Measurements from ENCODE around the gene PLXNA2.

PLXNA2 gene

DNA sequence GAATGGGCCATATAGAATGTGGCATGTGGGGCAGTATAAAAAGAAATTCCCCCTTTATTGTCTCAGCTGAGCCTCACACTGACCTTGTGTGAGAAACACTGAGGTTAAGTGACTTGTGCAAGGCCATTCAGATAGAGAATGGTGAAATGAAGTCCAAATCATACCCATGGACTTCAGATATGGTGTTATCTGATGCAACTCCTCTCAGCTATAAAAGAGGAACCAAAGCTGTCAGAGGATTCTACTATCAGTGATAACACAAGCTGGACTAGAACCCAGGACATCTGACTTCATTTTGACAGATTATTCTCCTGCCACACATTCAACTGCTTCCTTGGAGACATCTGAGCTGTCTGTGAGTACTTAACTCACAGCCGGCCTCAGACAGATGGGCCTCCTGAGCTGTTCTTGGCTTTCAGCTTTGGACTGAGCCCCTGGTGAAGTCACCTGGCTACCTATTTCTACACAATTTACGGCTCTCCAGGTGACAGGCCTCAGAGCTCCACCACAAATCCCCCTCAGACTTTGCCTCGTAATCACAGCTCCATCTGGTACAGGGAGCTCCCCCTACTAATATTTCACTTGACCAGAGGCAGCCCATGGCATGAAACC lies 104.6 kb downstream of the PLXNA2 start:
- DNase-seq (ENCODE audit: low spot score) = no peak

- DNase-seq (ENCODE audit: low spot score) = no peak
These were observed 107.0 kb downstream of the PLXNA2 start for GRCh38 chr1:208137193-208137592.

GRCh38 chr1:208136459-208137182 lies 107.6 kb downstream of the PLXNA2 start:
- peak; percentile 32 for DNase-seq (ENCODE audit: low spot score)

GRCh38 chr1:208135354-208135753 lies 108.8 kb downstream of the PLXNA2 start:
- no peak for DNase-seq (ENCODE audit: low spot score)

- DNase-seq (ENCODE audit: low spot score) = no peak
These were observed 109.7 kb downstream of the PLXNA2 start for GRCh38 chr1:208134491-208134890.

DNA sequence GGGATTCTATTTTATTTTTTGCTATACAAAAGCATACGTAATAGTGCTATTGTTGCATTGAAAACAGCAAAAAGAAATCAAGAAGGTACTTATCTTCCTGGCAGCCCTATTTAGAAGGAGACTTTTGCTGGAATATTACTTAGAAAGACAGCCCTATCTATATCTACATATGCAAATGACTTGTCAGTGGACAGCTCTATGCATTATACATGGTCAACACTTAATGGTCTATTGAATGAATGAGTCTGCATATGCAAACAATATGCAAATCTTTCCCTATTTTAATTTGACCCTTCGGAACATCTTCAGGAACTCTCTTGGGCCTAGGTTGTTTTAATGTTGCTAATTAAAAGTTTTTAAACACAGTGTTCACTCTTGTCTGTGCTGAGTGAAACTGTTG lies 110.8 kb downstream of the PLXNA2 start:
- DNase-seq (ENCODE audit: low spot score) = no peak

GRCh38 chr1:208132287-208132882 lies 111.8 kb downstream of the PLXNA2 start:
- DNase-seq (ENCODE audit: low spot score) = peak; percentile 86

GRCh38 chr1:208131621-208132286 lies 112.4 kb downstream of the PLXNA2 start:
- no peak for DNase-seq (ENCODE audit: low spot score)

GRCh38 chr1:208129487-208129886 lies 114.7 kb downstream of the PLXNA2 start:
- no peak for DNase-seq (ENCODE audit: low spot score)

GRCh38 chr1:208129060-208129459 lies 115.1 kb downstream of the PLXNA2 start:
- DNase-seq (ENCODE audit: low spot score) = no peak

DNA sequence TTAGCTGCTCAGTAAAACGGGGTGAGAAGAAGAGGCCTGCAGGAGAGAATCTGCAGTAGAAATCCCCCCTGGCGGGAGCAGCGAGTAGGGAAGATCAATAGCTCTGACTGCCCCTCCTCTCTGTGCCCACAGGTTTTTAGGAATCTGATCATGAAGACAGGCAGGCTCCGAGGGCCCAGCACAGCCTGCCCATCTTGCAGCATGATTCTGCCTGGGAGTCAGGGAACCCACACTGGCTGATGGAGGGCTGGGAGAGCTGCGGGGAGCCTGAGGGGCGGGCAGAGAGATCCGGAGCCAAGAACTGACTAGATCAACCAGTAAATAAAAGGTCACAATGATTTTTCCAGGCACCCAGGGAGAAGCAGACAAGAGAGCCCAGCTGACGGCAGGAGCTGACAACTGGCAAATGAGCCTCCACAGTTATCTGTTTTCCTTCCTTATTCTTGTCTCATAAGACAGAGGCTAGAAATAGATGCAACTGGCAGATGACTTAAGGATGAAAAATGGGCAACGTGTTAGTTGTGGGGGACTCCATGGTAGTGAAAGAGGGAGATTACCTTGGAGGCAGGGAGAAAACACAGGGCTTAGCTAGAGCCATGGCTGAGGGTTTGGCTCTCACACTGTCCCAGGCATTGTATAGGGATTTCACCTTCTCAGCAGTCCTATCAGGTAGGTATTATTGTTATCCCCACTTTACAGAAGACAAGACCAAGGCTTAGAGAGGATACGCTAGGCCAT lies 116.2 kb downstream of the PLXNA2 start:
- no peak for DNase-seq (ENCODE audit: low spot score)

- DNase-seq (ENCODE audit: low spot score) = no peak
These were observed 116.9 kb downstream of the PLXNA2 start for GRCh38 chr1:208127284-208127683.

GRCh38 chr1:208126108-208126507 lies 118.1 kb downstream of the PLXNA2 start:
- no peak for DNase-seq (ENCODE audit: low spot score)

DNA sequence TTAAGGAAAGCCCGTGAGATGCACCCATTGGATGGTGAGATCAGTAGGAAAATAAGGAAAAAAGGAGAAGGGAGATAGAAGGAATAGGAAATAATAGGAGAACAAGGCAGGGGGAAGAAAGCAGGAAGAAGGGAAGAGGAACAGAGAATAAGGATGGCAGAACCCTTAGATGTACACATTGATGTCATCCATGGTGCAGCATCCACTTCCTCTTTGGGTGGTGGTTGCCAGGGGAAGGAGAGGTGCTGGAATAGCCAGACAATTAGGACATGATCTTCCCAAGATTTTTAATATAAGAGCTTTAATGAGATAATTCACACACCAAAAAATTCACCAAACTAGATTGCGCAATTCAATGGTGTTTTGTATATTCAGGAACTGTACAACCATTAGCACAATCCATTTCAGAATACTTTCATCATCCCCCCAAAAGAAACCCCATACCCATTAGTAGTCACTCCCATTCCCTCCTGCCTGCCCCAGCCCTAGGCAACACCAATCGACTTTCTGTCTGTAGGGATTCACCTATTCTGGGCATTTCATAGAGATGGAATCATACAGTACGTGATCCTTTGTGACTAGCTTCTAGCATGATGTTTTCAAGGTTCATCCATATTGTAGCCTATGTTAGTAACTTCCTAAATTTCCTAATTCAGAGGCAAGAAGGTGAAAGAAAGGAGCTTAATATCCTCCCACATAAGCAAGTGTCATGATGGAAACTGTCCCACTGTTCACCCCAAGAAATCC lies 121.4 kb downstream of the PLXNA2 start:
- no peak for DNase-seq (ENCODE audit: low spot score)

- DNase-seq (ENCODE audit: low spot score) = no peak
These were observed 122.3 kb downstream of the PLXNA2 start for GRCh38 chr1:208121813-208122364.

GRCh38 chr1:208120431-208120790 lies 123.8 kb downstream of the PLXNA2 start:
- no peak for DNase-seq (ENCODE audit: low spot score)

DNA sequence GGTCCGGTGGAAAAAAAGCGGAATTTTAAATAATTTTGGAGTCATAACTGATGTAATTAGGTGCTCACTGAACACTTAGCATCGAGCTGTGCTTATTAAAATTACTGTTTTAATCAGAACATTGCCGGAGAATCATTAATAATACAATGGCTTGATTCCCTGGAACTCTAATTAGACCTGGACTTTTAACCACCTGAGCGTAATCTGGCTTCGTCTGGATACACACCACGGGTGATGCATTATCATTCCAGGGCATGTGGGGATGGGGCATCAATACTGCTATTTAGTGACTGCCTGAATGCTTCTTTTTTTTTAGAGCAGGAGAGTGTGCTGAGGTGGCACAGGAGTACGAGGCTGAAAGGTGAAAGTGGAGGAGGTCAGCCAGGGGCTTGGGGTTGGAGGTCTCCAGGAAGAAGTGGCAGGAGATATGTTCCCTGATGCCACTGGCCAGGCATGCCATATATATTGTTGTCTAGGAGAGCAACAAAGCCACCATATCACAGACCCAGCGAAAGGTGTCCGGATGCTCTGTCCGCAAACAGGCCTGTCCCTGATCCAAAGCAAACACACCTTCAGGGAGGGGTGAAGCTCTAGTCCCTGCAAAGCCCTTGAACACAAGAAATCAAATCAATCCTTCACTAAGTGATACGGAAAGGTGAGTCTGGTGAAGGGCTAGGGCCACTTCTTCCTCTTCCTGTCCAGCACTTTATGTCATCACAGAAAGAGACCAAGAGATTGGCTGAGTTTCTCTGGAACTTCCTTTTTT lies 125.2 kb downstream of the PLXNA2 start:
- DNase-seq (ENCODE audit: low spot score) = no peak

- DNase-seq (ENCODE audit: low spot score) = no peak
These were observed 125.9 kb downstream of the PLXNA2 start for GRCh38 chr1:208118306-208118705.

GRCh38 chr1:208117826-208118225 lies 126.4 kb downstream of the PLXNA2 start:
- DNase-seq (ENCODE audit: low spot score) = no peak

- no peak for DNase-seq (ENCODE audit: low spot score)
These were observed 126.8 kb downstream of the PLXNA2 start for GRCh38 chr1:208117409-208117808.

Measured in AG08396 (cell line).